Esophagus (tissue), 2 donors: ENCODE data around the gene PKNOX2. TPM values are rescaled to one million over a fixed set of nuclear protein-coding genes. Genes with fewer than 3 reads are reported as not detected.

ENCODE experiments used
- H3K27ac ChIP-seq, 2 donors: one replicate each; pipeline ENCODE4 v1.5.1; 2013; ENCODE audit warnings: low read depth in 2 of 2, mild to moderate bottlenecking in 2 of 2, inconsistent platforms in 1 of 2, low read length in 1 of 2, moderate library complexity in 1 of 2
- H3K27me3 ChIP-seq, 2 donors: one replicate each; pipeline ENCODE4 v1.6.1; 2013; ENCODE audit warnings: low read length in 2 of 2, control low read depth in 1 of 2, mild to moderate bottlenecking in 1 of 2; ENCODE audit not compliant: insufficient read depth in 2 of 2, control insufficient read depth in 1 of 2
- H3K36me3 ChIP-seq, 2 donors: one replicate each; pipeline ENCODE4 v1.6.1; 2013; ENCODE audit warnings: low read length in 1 of 2; ENCODE audit not compliant: control insufficient read depth in 2 of 2, insufficient read depth in 2 of 2
- H3K4me1 ChIP-seq, 2 donors: one replicate each; pipeline ENCODE4 v1.6.1; 2013; ENCODE audit warnings: low read length in 1 of 2; ENCODE audit not compliant: control insufficient read depth in 2 of 2, insufficient read depth in 2 of 2
- H3K4me3 ChIP-seq, 2 donors: one replicate each; pipeline ENCODE4 v1.5.1; 2013; ENCODE audit warnings: low read length in 2 of 2, mild to moderate bottlenecking in 2 of 2, low read depth in 1 of 2, moderate library complexity in 1 of 2
- H3K9me3 ChIP-seq, 2 donors: one replicate each; pipeline ENCODE4 v1.6.1; 2013; ENCODE audit warnings: mild to moderate bottlenecking in 2 of 2, low read depth in 1 of 2, low read length in 1 of 2, moderate library complexity in 1 of 2; ENCODE audit not compliant: control insufficient read depth in 2 of 2, insufficient read depth in 1 of 2
- WGBS, 2 donors: extraction: QIAGEN DNeasy Blood & Tissue Kit; methylation state at CpG; one replicate each; pipeline ENCODE4 v1.1.7; 2013; 5-methylcytosine and 5-hydroxymethylcytosine counted together
- polyA plus RNA-seq, 2 donors: library from polyadenylated mRNA; stranded (reverse); fragments of 200-250 nt; gene quantifications; one replicate each; pipeline ENCODE4 v1.2.3, GENCODE V29; 2013
- donor health status: healthy with polysubstance abuse.
- donor health status: Bipolar disorder and iron deficiency.

PKNOX2 gene
- polyA plus RNA-seq, 2 donors = 0.24 to 0.43 TPM

GRCh38 chr11:125225401-125225800, 60.9 kb downstream of the PKNOX2 start:
- no peaks in the 10 kb centered on the region for H3K4me1 ChIP-seq
- 86 to 94% methylated on average over 2 of the region's 2 CpGs for WGBS, 2 donors
- no peaks in the 10 kb centered on the region for H3K27me3 ChIP-seq
- no peak overlapping the region for H3K4me3 ChIP-seq
- H3K9me3 ChIP-seq = no peaks in the 10 kb centered on the region
- H3K36me3 ChIP-seq = no peaks in the 10 kb centered on the region
- no peak overlapping the region for H3K27ac ChIP-seq

GRCh38 chr11:125226031-125226430, 61.5 kb downstream of the PKNOX2 start:
- Histone ChIP-seq H3K9me3 (no peaks in the 10 kb centered on the region), H3K36me3 (no peaks in the 10 kb centered on the region), H3K27me3 (no peaks in the 10 kb centered on the region), H3K4me1 (no peaks in the 10 kb centered on the region), H3K4me3 (no peak overlapping the region), H3K27ac (no peak overlapping the region)
- WGBS, 2 donors = 58 to 62% methylated on average over 2 of the region's 2 CpGs

GRCh38 chr11:125226706-125227105, 62.2 kb downstream of the PKNOX2 start:
- H3K4me1 ChIP-seq = no peaks in the 10 kb centered on the region
- no peak overlapping the region for H3K4me3 ChIP-seq
- no peaks in the 10 kb centered on the region for H3K27me3 ChIP-seq
- WGBS, 2 donors = 74 to 79% methylated on average over 4 of the region's 4 CpGs
- H3K36me3 ChIP-seq = no peaks in the 10 kb centered on the region
- H3K27ac ChIP-seq = no peak overlapping the region
- H3K9me3 ChIP-seq = no peaks in the 10 kb centered on the region

- Histone ChIP-seq H3K9me3 (no peaks in the 10 kb centered on the region), H3K36me3 (no peaks in the 10 kb centered on the region), H3K27me3 (no peaks in the 10 kb centered on the region), H3K27ac (no peak overlapping the region), H3K4me1 (no peaks in the 10 kb centered on the region), H3K4me3 (no peak overlapping the region)
- 77 to 84% methylated on average over 5 of the region's 5 CpGs for WGBS, 2 donors
These were observed 62.6 kb downstream of the PKNOX2 start for GRCh38 chr11:125227151-125227550.

GRCh38 chr11:125228445-125228844, 63.9 kb downstream of the PKNOX2 start:
- Histone ChIP-seq H3K4me1 (no peaks in the 10 kb centered on the region), H3K27ac (no peak overlapping the region), H3K27me3 (no peaks in the 10 kb centered on the region), H3K9me3 (no peaks in the 10 kb centered on the region), H3K4me3 (no peak overlapping the region), H3K36me3 (no peaks in the 10 kb centered on the region)
- WGBS, 2 donors = 76 to 83% methylated on average over 4 of the region's 4 CpGs

GRCh38 chr11:125228993-125229392, 64.4 kb downstream of the PKNOX2 start:
- H3K4me3 ChIP-seq = no peak overlapping the region
- no peaks in the 10 kb centered on the region for H3K27me3 ChIP-seq
- 84 to 85% methylated on average over 9 of the region's 9 CpGs for WGBS, 2 donors
- no peaks in the 10 kb centered on the region for H3K9me3 ChIP-seq
- H3K27ac ChIP-seq = no peak overlapping the region
- peaks cover 0 to 2% of the 10 kb centered on the region in 2 donors for H3K4me1 ChIP-seq
- no peaks in the 10 kb centered on the region for H3K36me3 ChIP-seq

- WGBS, 2 donors = 88 to 91% methylated on average over 2 of the region's 2 CpGs
- Histone ChIP-seq H3K4me3 (no peak overlapping the region), H3K27me3 (no peaks in the 10 kb centered on the region), H3K27ac (no peak overlapping the region), H3K4me1 (peaks cover 0 to 2% of the 10 kb centered on the region in 2 donors), H3K9me3 (peaks cover 0 to 2% of the 10 kb centered on the region in 2 donors), H3K36me3 (no peaks in the 10 kb centered on the region)
These were observed 65.4 kb downstream of the PKNOX2 start for GRCh38 chr11:125229916-125230315.

GRCh38 chr11:125233116-125233515, 68.6 kb downstream of the PKNOX2 start:
- H3K9me3 ChIP-seq = peaks cover 0 to 2% of the 10 kb centered on the region in 2 donors
- H3K36me3 ChIP-seq = no peaks in the 10 kb centered on the region
- H3K4me1 ChIP-seq = peaks cover 0 to 2% of the 10 kb centered on the region in 2 donors
- no peak overlapping the region for H3K27ac ChIP-seq
- 87 to 88% methylated on average over 1 of the region's 1 CpG for WGBS, 2 donors
- H3K4me3 ChIP-seq = no peak overlapping the region
- H3K27me3 ChIP-seq = no peaks in the 10 kb centered on the region

- 61 to 62% methylated on average over 8 of the region's 8 CpGs for WGBS, 2 donors
These were observed 69.3 kb downstream of the PKNOX2 start for GRCh38 chr11:125233736-125234275.

GRCh38 chr11:125235071-125235471, 70.5 kb downstream of the PKNOX2 start:
- no peak overlapping the region for H3K27ac ChIP-seq
- no peaks in the 10 kb centered on the region for H3K27me3 ChIP-seq
- peaks cover 0 to 2% of the 10 kb centered on the region in 2 donors for H3K4me1 ChIP-seq
- H3K4me3 ChIP-seq = no peak overlapping the region
- H3K36me3 ChIP-seq = no peaks in the 10 kb centered on the region
- peaks cover 0 to 2% of the 10 kb centered on the region in 2 donors for H3K9me3 ChIP-seq
- 71 to 81% methylated on average over 5 of the region's 5 CpGs for WGBS, 2 donors

More at GRCh38 chr11:125233736-125234275, 69.3 kb downstream of the PKNOX2 start:
- Histone ChIP-seq H3K4me3 (no peak overlapping the region), H3K4me1 (peaks cover 0 to 2% of the 10 kb centered on the region in 2 donors), H3K9me3 (peaks cover 0 to 2% of the 10 kb centered on the region in 2 donors), H3K27ac (no peak overlapping the region), H3K36me3 (no peaks in the 10 kb centered on the region), H3K27me3 (no peaks in the 10 kb centered on the region)
